CD4-positive, alpha-beta T cell treated with Interleukin-17A for 1 hour (primary cell): ENCODE data around the gene MYOG.

Experiments
- DNase-seq: peaks from one replicate; pipeline ENCODE4 v3.0.0-alpha.2; 2020

The MYOG gene

DNA sequence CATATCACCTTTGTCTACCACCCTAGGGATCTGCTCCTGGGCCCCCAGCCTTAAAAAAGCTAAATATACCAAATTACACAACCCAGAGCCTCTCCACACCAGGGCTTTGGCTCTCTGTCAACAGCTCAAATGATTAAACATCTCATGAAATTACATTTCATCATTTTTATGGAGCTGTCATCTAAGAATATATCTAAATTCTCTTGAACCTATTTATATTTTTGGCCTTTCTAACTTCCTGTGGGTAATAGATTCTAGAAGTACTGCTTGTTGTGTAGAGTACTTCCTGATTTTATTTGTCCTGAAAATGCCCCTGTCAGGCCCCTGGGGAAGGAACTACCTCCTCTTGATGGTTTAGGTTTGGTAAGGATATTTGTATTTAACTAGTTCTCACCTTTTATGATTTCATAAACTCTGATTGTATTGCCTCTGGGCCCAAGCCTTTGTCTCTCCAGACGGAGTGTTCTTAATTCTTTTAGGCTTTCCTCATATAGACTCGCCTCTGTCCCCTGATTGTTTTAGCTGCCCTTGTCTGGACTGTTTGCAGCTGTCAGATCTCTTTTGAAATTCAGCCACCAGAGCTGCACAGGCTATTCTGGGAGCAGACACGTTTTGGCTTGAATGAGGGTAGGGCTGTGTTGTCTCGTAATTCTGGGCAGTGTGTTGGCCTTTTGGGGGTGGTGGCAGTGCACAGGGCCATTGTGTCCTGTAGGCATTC lies 16.6 kb downstream of the MYOG start:
- no peak for DNase-seq

DNA sequence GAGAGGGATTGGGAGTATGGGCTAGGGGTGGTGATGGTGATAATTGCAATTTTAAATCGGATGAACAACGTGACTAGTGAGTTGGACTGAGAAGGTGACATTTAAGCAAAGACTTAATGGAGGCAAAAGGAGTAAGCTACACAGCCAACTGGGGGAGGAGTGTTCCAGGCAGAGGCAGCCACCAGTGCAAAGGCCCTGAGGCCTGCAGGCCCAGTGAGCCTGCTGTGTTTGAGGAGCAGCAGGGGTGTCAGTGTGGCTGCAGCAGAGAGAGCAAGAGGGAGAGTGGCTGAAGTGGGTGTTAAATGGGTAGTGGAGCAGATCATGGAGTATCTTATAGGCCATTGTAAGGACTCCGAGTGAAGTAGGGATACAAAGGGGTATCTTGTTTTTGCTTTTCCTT lies 18.8 kb downstream of the MYOG start:
- no peak for DNase-seq

DNA sequence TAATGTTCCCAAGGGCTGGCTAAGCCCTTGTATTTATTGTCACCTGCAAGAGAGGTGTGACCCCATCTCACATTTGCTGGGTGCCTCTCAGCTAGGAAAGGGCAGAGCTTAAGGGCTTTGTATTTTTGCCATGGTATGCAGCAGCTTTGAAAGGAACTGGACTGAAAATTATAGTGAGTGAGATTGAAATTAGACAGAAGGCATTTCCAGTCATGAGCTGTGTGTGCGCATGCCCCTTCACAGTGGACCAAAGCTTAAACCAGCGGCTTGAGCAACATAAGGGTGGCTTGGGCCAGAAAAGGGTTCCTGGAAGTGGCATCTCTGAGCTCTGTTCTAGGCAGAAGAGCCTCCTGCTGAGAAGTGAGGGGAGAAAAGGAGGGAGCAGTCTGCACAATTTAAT lies 19.8 kb downstream of the MYOG start:
- no peak for DNase-seq

DNA sequence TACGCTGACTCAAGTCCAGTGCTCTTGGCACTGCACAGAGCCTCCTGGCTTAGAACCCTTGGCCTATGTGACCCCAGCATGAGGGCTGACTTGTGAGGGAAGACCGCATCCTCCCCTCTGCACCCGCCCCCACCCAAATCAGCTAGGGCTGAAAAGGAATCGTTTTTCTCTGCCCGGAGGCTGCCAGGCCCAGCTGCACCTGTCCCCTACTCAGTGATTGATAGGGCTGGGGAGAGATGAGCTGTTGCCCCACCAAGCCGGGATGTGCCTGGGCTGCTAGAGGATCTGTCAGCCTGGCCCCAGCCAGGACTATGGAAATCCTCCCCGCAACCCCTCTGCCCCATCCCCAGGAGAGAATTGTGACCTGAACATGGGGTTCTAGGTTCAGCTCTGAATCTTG lies 20.6 kb downstream of the MYOG start:
- DNase-seq = no peak

DNA sequence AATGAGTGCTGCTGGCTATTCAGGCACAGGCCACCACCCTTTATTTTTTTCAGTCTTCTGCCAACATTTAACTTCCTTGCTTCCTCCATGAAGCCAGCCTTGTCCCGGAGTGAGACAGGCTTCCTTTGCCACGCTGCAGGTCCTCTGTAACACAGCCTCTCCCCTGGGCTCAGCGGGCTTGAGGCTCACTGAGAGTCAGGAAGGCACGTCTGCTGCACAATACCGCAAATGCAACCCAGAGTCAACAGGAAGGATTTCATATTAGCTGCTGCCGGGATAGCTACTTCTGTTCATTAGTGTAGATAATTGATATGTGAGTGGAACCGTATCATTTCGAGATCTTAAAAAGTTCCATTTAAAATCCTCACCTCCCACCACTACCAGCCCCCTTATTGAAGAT lies 22.5 kb downstream of the MYOG start:
- no peak for DNase-seq

DNA sequence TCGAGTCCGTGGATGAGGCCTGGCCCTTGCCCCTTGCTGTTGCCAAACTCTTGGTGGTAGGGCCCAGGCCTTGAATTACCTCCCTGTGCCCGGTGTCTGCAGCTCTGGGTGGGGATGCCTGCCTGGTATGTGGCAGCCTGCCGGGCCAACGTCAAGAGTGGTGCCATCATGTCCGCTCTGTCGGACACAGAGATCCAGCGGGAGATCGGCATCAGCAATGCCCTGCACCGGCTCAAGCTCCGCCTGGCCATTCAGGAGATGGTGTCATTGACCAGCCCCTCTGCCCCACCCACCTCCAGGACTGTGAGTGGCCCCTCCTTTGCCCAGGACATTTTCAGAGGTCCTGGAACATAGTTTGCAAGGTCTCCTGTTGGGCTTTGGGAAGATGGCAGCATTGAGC lies 25.7 kb downstream of the MYOG start:
- no peak for DNase-seq

DNA sequence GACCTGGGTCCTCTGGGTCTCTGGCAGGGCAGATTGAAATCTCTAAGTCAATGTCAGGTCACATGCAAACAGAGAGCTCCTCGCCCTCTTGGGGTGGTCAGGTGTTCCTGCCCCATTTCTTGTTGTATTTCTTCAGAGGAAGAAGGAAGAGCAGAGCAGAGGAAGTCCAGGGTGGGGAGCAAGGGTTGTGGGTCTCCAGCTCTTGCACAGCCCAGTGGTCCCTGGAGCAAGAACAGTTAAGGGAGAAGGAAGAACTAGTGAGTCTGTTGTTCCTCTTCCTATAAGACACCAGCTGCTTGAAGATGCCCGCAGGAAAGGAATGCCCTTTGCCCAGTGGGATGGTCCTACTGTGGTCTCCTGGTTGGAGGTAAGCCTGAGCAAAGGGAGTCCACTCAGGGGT lies 26.3 kb downstream of the MYOG start:
- no peak for DNase-seq

DNA sequence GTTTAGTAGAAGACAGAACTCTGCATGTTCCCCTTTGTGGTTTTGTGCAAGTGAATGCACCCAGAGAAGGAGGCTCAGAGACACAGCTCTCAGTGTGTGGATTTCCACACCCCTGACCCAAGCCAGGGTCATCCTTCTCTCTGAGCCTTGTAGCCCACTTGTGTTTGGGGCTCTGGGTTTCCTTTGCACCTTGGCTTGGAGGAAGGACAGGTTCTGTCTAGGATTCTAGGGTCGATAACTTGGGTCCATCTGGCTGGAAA lies 27.2 kb downstream of the MYOG start:
- no peak for DNase-seq

DNA sequence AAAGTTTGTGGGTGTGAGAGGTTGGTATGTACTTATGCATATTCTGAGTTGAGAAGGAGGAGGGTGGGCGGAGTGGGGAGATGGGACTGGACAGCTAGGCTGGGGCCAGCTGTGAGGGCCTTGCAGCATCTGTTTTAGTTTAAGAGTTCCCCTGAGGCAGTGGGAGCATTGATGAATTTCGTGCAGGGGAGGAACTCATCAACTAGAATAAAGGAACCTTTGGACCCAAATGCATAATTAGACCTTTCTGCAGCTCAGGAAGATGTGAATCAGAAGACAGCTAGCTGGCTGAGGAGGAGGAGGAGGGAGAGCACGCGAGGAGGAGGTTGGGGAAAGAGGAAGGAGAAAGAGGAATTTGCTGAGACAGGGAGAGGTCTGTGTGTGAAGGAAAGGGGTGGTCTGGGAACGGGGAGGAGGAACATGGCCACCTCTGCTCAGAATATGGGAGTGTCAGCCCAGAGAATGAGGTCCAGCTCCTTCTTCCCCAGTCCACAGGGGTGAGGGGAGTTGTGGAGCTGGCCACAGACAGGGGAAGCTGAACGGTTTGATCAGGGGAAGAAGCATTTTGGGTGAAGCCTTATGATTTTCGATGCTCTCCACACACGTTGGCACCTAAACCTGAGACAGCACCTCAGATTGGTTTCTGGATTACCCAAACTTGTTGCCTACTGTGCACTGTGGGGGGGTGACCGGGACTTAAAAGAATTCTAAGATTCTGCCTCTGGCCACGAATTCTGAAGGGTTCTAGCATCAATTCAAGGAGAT lies 27.7 kb downstream of the MYOG start:
- DNase-seq = no peak

DNA sequence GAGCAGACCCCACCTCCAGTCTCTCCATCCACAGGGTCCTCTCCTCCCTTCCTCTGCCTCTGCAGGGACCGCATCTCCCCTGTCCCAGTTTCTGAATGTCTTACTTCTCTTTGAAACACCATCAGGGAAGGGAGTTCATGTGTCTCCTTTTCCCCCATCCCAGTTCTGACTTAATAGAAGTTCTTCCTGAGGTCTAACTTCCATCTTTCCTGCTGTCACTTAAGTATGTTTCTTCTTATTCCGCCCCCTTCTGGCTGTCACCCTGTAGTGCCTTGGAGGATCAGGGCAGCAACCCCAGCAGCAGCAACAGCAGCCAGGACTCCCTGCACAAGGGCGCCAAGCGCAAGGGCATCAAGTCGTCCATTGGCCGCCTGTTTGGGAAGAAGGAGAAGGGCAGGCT lies 29.3 kb downstream of the MYOG start:
- no peak for DNase-seq

DNA sequence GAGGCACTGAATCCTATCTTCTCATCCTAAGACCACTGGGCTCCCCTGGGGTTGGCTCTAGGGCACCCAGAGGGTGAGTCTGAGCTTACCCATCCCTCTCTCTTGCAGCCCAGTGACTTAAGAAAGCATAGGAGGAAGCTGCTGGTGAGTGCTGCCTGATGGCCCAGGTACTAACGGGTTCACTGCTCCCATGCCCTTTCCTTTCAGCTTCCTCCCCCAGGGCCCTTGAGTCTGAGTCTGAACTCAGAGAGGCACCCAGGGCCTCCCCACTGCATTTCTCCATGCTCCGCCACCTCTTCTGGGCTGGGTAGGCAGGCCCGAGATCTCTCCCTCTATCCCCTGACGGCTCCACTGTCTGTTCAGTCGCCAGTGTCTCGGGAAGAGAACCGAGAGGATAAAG lies 29.8 kb downstream of the MYOG start:
- no peak for DNase-seq

DNA sequence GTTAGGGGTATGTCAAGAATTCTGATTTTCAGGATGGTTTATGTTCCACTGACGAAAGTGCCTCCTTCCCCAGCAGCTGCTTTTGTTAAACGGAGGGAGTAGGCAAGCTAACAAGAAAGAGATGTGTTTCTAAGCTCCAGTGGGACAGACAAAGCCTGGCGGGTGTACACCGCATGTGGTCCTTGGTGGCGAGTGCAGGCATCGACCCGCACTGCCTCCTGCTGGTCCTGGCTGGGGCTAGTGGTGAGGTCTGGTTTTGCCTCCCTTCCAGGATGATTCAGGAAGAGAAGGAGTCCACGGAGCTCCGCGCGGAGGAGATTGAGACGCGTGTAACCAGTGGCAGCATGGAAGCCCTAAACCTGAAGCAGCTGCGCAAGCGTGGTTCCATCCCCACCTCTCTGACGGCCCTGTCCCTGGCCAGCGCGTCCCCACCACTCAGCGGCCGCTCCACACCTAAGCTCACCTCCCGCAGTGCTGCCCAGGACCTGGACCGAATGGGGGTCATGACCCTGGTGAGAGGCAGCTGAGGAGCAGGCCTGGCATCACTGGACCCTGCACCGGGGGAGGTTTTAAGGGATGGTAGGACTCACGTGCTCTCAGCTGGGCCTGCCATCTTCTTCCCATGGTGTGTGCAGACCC lies 30.5 kb downstream of the MYOG start:
- no peak for DNase-seq

DNA sequence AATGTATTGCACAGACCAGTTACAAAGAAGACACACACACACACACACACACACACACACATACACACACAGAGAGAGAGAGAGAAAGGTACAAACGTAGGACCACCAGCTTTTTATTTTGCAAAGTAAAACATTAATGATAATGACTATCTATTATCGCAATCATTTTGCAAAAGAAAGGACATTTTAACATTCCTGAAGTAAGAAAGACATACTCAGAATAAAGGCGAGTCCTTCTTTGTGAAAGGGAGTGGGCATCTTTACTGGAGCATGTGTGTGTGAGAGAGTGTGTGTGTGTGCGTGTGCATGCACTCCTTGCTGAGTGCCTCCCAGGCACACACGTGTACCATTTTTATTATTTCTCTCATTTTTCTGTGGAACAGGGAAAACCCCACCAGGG lies 31.2 kb downstream of the MYOG start:
- DNase-seq = no peak

DNA sequence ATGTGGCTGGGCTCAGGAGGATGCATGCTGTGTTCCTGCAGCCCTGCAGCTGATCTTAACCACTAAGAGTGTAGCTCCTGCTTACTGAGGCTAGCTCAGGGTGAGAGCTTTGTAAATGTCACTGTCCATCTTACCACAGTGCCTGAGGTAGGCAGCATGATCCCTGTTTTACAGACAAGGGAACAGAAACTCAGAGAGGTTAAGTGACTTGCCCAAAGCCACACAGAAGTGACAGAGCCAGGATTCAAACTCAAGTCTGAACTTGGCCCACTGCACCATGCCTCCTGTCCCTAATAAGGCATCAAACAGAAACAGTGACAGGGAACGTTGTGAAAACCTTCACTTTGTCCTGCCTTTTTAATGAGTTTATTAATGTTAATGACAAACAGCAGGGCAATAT lies 31.6 kb downstream of the MYOG start:
- DNase-seq = no peak

DNA sequence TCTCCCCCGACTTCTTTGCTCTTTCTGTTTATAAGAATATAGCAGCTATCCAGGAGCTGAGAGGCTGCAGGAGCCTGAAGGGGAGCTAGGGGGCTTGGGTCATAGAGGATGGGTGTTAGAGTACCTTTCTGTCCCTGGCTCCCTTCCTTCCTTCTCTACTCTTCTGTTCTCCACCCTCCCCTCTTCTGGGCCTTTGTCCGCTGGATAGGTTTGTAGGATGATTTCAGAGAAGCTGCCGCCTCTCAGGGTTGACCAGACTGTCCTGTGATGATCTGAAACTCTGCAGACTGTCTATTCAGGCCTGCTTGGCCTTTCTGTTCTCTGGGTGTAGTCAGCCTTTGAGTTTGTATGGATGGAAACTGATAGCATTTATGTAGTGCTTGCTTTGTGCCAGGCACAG lies 33.2 kb downstream of the MYOG start:
- DNase-seq = no peak

DNA sequence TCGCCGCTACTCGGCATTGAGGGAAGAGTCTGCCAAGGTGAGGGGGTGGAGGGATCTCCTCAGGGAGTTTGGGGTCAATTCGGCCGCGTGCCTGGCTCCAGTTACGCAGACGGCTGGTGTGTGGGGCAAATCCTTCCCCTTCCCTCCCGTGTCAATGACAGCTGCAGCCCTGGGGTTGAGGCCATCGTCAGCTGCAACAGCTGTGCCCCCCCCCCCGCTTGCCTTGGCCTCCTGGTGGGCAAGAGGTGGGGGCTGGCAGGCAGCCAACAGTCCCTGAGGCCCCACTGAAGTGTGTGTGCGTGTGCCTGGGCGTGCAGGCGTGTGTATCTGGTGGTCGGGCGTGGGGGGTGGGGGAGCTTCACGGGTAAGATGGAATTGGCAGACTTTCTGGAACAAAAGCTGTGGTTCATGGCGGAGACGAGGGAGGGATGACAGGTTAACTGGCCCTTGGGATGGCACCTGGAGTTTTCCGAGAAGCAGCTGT lies 33.9 kb downstream of the MYOG start:
- DNase-seq = no peak

DNA sequence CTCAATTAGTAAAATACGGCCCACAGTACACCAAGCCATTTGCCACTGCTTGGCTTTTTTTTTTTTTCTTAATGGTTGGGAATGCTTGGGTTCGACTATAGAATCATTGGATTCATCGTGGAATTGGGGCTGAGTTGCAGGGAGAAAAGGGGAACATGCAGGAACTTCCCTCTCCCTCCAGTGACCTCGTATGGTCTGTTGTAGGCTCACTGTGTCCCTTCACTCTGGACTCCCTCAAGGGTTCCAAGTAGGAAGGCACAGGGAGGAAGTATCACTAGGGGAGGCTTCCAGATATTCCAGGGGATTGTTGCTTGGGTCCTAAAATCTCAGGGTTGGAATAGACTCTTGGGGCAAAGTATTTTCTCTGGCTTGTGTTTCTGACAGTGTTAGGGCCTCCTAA lies 35.0 kb downstream of the MYOG start:
- no peak for DNase-seq

DNA sequence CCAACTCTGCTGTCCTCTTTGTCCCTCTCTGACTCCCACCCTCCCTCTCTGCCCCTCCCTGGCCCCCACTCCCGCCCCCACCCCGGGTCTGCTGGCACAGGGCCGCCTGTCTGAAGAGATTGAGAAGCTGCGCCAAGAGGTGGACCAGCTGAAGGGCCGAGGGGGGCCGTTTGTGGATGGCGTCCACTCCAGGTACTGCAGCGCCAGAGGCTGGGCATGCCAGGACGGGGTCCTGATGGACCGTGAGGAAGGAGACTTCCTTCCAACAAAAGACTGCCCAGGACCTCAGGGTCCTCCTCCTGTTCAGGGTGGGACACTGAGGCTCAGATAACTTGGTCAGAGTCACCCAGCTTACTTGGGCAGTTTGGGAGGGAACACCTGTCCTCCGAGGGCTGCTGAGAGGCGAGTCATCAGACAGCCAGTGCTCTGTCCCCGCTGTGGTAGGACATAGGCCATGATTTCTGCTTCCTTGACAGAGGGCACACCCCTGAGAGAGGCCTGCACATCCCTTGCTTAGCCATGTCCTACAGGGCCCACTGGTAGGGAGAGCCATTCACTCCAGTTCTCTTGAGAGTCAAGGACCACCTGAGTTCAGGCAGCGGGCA lies 36.1 kb downstream of the MYOG start:
- DNase-seq = no peak

DNA sequence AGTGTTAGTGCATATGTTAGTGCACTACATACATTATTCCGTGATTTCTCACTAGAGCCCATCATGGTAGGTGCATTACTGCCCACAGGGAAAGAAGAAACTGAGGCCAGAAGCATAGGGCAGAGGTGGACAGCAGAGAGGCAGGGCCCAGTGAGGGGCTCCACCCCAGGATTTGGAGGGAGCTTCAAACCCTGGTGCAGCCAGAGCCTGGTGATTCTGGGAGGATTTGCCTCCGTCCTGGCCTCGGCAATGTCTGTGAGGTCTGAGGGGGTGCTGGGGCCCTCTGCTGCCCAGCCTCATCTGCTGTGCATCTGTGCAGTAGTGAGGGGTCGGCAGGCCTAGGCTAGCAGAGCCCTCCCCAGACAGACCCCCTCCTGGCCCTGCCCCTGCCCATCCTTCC lies 36.7 kb downstream of the MYOG start:
- no peak for DNase-seq

DNA sequence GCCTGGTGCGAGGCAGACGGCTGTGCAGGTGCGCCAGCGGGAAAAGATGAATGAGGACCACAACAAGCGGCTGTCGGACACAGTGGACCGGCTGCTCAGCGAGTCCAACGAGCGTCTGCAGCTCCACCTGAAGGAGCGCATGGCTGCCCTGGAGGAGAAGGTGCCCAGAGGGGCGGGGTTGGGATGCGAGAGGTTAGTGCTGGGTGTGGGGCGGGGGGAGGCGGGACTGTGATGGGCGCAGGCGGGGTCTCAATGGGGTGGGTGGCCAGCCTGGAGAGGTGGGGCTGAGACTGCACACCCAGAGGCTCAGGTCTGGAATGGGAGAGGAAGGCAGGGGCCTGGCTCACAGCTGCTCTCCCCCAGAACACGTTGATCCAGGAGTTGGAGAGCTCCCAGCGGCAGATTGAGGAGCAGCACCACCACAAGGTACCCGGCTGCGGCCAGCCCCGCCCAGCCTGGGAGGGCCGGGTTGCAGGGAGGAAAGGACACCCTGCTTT lies 37.2 kb downstream of the MYOG start:
- DNase-seq = no peak

DNA sequence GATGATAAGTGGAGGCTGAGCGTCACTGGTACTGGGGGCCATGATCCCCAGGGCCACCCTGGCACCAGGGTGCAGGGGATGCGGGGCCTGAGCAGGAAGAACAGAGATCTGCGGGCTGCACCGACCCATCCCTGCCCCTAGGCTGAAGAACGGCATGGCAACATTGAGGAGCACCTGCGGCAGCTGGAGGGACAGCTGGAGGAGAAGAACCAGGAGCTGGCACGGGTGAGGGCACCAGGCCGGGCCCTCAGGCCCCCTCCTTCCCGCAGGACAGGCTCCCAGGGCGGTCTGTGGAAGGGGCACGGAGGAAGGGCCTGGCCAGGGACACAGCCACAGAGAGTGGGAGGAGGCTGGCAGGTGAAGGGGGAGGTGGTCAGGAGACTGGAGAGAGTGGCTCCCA lies 37.7 kb downstream of the MYOG start:
- no peak for DNase-seq

DNA sequence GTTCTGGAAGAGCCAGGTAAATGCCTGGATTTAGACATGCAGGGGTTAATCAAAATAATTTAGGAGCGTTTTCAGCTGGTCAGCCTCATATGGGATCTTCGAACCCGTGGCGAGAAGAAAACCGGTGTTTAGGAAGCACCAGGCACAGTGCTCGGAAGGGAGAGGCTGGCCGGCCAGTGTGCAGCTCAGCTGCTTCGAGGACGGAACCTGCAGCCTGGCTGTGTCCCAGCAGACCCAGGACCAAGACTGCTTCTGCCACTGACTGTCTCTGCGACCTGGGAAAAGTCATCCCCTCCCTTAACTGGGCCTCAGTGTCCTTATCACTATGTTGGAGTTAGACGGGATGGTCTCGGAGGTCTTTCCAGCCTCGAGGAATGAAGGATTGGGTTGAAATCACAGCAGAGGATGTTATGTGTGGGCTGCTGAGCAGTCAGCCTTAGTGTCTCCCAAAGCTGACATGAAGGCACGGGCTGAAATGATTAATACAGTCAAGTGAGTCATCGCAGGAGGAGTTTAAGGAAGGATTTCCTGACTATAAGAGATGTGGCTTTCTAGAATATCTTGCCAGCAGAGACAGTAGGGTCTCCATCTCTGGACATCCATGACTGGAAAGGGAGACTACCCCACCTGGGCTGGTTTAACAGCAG lies 38.7 kb downstream of the MYOG start:
- DNase-seq = no peak

DNA sequence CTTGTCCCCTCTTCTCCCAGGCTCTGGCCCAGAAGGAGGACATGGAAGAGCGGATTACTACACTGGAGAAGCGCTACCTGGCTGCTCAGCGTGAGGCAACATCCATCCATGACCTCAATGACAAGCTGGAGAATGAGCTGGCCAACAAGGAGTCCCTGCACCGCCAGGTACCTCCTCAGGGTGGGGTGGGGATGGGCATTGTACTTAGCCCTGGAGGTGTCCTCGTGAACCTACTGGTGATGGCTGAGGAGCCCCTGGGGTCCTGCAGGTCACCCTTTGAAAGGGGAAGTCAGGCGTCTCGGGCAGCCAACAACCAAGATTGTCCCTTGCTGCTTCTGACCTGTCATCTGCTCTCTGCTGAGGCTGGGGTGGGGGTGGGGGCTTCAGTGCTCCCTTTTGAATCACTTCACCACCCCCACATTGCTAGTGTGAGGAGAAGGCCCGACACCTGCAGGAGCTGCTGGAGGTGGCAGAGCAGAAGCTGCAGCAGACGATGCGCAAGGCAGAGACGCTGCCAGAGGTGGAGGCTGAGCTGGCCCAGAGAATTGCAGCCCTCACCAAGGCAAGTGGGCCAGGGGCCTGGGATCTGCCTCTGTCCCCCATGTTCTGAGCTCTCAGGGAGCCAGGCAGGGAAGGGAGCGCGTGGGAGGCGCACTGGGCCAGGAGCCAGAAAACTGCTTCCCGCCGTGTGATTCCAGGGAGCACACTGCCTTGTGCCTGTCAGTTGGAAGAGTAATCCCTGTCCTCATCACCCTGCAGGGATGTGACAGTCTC lies 39.8 kb downstream of the MYOG start:
- DNase-seq = no peak
